Inferior parietal cortex (tissue), 1 donor: ENCODE data around the gene EIF5AL1.
"Not testable (repeated sequence)": the region's sequence is repeated elsewhere in the genome, so short reads cannot be mapped to it uniquely, and the experiment has no call there.

ENCODE experiments used
- DNase-seq: peaks from one replicate; pipeline ENCODE4 v3.0.0-alpha.2; 2016; ENCODE audit errors: extremely low spot score

EIF5AL1 gene

DNA sequence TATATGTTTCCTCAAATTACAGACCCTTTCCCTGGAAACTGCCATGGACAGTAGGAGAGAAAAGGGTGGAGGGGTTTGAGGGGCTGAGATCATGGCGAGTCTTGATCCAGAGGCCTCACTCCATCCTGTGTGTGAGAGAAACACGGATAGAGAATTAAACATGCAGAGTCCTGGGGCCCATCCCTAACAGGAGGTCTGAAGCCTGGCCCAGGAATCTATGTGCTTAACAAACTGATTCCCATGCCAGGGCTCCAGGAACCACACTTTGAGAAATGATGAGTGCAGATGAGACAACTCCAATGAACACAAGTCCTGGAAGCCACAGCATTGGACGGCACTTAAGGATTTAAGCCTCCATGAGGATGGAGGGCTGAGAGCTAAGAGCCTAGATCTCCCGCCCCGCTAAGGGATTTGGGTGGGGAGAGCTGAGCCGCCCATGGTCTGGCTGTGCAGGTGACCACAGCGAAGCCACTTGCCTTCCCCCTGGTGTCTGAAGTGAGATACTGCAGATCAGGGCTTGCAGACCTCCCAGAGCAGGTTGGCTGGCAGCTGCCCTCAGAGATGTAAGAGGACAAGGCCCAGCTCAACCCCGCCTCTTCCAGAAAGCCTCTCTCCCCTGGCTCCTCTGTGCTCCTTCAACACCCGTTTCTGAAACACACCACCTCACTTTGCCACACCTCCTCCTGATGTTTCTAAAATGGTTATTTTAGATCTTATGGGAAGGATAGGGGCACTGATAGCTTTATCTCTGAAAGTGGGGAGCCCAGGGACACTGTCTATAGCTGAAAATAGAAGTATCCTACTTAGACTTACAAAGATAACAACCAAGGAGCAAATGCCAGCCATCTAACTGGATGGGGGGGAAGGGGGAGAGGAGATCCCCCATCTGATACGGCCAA lies 24.8 kb upstream of the EIF5AL1 start:
- no peak for DNase-seq

DNA sequence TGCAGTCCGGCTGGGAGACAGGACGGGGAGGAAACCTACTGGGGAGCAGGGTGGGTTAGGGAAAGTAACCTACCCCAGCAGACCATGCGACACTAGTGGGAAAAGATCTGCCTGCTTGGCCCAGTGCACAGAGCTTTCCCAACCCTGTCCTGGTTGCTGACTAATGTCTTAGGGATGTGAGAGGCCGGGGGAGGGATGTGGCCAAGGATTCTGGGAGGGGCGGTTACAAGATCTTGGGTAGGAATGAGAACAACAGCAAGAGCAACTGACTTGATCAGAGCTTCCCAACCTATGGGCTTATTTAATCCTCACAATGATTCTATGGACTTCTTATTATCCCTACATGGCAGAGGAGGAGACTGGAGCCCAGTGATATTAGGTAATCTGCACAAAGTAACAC lies 24.0 kb upstream of the EIF5AL1 start:
- DNase-seq = no peak

GRCh38 chr10:79488870-79489269 lies 23.5 kb upstream of the EIF5AL1 start:
- DNase-seq = no peak

DNA sequence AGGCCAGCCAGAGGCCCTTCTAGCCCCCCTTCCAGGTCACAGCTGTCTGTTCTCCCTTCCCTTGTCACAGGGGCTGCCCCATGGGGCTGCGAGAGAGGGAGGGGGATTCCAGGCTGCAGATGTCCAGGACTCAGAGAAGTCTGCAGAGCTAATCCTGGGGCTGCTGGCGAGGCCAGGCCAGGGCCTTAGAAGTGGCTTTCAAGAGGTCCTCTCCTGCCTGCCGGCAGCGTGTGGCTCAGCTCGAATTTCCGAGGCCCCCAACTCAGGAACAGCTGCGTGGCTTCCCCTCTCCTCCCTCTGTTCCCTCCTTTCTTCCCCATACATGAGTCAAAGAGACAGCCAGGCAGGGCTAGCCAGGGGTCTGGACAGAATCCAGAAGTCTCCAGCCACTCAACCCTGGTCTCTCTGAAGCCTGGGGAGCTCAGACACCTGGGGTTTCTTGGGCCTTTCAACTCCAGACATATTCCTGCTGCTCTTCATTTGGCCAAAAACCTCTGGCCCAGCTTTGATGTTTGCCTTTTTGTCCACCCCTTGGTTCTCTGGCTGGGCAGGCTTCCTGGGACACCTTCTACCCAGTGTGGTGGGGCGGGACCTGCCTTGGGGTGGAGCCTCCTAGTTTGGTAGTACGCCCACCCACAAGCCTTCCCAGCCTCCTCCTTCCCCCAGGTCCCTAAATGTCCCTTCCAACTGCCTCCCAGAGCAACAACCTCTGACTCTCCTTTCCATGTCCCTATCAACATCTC lies 21.8 kb upstream of the EIF5AL1 start:
- no peak for DNase-seq

DNA sequence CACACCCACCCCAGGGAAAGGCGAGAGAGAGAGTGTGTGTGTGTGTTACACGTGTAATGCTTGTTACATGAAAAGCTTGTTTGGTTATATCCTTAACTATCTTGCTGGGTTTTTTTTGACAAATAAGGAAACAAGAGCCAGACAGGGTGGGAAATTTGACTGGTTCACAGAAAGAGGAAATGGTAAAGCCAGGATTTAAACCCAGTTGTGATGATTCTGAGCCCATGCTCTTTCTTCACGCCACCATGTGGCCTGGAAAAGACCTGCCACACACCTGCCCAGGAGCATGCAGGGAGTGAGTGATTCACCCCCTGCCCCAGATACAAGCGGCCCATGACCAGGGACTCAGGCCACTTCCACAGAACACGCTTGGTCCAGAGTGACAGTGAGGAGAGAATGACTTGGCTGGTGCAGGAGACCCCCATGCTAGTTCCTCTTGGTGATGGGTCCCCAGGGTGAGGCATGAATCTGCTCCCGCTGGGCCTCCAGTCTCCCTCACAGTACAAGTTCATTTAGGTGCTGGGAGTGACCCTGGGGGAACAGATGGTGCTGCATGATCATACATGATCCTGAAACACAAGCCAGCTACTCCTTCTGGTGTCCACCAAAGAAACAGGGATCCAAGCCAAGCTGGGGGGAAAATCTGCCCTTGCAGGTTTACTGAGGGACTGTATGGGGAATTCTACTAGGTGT lies 21.0 kb upstream of the EIF5AL1 start:
- DNase-seq = no peak

- no peak for DNase-seq
Measured at GRCh38 chr10:79492256-79492655, 20.1 kb upstream of the EIF5AL1 start.

- no peak for DNase-seq
Measured at GRCh38 chr10:79492839-79493238, 19.5 kb upstream of the EIF5AL1 start.

GRCh38 chr10:79493806-79494205 lies 18.5 kb upstream of the EIF5AL1 start:
- DNase-seq = no peak

DNA sequence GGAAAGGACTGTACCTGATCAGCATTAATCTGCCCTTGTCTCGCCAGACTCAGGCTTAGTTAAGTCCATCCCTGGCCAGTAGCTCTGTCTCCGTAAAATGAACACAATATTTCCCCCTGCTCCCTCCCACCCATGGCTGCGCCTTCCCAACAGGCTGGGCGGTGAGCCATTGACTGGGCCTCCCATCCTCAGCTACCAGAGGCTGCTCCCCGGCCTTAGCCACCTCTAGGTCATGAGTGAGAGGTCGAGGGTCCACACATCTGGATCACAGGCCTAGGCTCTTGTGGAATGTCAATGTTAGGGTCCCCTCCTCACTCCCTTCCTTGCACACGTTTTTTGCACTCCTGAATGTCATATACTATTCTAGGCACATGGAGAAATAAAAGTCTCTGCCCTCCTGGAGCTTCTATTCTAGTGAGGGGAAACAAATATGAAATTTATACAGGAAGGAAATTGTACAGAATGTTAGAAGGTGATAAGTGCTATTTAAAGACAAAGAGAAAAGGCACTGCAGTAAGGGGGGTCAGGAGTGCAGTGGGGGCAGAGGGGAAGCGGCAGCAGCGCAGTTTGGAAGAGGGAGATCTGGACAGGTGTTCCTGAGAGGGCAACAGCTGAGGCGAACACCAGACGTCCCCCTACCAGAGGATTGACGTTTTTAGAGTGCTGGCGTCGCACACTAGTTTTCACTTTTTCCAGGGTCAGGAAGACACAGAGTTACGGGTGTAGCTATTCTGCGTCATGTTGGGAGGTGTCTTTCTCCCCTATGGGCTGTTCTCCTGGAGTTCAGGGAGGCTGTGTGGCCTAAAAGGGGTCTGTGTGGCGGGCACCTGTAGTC lies 17.2 kb upstream of the EIF5AL1 start:
- no peak for DNase-seq

DNA sequence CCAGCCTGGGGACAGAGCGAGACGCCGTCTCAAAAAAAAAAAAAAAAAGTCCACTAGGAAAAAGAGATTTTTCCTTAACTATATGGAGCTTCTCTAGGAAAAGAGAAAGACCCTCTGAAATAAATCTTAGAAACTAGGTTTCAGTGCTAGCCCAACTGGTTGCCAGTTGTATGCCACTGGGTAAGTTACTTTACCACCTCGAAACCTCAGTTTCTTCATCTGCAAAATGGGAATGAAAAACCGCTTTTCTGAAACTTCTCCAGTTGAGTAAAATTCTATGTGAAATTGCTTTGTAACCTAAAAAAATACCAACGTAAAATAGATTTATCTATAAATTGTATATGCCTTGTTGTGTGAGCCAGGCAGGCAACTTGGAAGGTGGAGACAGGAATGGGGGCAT lies 16.5 kb upstream of the EIF5AL1 start:
- no peak for DNase-seq

GRCh38 chr10:79496896-79497295 lies 15.4 kb upstream of the EIF5AL1 start:
- DNase-seq = no peak

DNA sequence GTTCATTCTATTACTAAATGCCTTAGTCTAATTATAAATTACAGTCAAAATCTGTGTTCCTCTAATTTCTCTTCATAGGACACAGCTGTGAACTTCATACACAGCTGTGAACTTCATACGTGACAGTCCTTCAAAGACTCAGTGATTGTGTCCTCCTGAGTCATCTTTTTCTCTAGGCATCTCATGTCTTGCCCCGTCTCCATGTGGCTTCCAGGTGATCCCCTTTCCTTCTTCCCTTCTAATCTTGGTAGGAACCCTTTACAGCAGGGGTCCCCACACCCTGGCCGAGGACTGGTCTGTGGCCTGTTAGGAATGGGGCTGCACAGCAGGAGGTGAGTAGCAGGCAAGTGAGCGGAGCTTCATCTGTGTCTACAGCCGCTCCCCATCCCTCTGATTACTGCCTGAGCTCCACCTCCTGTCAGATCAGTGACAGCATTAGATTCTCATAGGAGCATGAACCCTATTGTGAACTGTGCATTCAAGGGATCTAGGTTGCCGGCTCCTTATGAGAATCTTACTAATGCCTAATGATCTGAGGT lies 14.0 kb upstream of the EIF5AL1 start:
- DNase-seq = no peak

DNA sequence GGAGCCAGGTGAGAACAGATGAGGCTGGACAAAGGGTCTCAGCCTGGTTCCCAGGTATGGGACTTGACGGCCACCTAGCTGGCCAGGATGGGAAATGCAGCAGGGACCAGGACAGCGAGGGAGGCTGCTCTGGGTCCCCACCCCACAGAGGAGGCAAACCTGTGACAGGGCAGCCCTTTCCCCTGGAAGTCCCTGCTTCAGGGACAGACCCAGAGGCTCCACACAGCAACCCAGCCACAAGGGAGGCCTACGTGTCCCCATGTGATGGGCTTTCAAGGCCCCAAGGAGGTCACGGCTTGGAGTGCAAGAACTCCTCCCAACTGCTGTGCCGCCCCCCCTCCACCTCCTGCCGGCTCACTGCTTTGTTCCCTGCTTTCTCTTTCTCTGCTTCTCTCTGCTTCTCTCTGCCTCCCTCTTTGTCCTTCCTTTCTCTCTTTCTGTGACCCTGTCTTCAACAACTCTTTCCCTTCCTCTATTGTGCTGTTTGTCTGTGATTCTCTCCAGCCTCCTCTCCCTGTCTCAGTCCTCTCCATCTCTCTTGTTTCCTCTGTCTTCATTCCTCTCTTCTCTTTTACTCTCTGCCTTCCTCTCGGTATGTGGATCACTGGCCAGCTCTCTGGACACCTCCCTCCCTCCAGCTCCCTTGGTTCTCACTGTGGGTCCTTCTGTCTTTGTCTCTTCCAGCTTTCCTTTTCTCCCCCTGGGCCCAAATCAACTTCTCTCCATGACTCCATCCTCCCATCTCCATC lies 9.6 kb upstream of the EIF5AL1 start:
- no peak for DNase-seq

DNA sequence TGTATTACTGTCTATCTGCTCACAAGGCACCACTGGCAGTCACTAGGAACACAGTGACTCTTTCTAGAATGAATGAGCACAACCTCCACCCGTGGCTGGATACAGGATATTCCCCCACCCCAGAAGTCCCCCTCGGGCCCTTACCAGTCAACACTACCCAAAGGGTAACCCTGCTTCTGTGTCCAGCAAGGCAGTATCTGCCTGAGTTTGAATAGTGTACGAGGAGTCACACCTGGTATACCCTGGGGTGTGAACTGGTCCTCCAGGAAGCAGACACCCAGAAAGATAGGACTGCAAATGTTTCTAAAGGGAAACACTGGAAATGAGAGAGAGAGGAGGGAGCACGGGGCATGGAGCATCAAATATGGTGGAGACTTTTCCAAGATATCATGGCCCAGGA lies 8.5 kb upstream of the EIF5AL1 start:
- DNase-seq = not testable (repeated sequence)

GRCh38 chr10:79504483-79504882 lies 7.8 kb upstream of the EIF5AL1 start:
- DNase-seq = not testable (repeated sequence)

DNA sequence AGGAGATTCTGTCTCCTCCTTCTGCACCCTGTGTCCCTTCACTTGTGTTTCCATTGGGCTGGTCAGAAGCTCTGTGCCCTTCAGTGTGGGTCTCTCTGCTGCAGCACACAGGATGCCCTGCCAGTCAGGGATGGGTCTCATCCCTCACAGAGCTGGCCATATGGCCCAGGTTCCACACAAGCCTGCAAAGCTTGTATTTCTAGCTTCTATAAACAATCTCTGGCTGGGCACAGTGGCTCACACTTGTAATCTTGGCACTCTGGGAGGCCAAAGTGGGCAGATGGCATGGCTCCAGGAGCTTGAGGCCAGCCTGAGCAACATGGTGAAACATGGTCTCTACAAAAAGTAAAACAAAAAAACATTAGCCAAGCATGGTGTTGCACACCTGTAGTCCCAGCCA lies 7.0 kb upstream of the EIF5AL1 start:
- DNase-seq = not testable (repeated sequence)

DNA sequence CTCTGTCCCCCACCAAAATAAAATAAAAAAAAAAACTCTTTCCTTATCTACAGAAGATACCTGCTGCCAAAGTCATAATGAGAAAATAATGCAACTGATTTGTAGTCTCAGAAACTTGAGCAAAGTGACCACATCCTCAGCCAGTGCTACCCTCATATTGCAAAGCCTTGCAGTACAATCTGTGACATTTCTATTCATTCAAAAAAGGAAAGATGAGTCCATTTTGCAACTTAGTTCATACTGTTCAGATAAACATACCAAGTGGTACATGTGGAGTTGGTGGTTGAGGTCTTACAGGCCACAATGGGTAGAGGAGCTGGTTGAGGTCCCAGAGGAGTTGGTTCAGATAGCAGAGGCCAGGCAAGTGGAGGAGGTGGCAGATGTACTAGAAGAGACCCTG lies 6.5 kb upstream of the EIF5AL1 start:
- no peak for DNase-seq

DNA sequence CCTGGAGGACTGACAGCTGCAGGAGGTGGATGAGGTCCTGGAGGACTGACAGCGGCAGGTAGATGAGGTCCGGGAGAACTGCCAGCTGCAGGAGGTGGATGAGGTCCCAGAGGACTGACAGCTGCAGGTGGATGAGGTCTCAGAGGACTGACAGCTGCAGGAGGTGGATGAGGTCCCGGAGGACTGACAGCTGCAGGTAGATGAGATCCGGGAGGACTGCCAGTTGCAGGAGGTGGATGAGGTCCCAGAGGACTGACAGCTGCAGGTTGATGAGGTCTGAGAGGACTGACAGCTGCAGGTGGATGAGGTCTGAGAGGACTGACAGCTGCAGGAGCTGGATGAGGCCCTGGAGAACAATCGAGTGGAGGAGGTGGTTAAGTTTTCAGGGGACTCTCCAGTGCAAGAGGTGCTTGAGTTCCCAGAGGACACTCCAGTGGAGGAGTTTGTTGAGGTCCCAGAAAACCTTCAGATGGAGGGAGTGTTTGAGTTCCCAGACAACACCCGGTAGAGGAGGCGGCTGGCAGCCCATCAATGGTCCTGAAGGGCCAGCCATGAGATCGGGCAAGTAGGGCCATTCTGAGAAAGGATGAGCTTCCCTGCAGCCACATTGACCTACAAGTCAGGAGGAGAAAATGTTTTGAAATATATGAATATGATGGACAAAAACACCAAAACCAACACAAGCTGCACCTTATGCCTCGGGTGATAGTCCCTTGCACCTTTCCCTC lies 4.7 kb upstream of the EIF5AL1 start:
- DNase-seq = no peak

DNA sequence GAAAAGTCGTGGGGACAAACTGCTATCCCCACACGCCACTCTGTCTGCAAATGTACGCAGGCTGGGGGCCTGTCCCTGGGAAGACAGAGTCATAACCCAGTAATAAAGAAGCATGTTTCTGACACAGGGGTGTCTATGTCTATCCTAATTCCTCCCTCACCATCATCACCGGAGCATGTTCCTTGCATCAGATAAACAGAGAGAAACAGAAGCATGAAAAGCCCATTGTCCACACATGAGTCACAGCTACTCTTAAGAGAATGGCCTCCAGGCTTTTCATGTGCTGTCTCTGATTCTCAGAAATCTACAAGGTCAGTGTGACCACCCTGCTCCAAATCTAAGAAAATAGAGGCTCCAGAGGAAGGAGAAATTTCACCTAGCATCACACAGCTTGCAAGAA lies 4.1 kb upstream of the EIF5AL1 start:
- not testable (repeated sequence) for DNase-seq
